Stimulated activated CD4-positive, alpha-beta T cell treated with anti-CD3 and anti-CD28 coated beads, Interleukin-1b, Interleukin-23, amount 100 ng/mL, for 48 hours (primary cell): ENCODE results near the gene SLC26A5.
A peak's percentile ranks its signal among the peaks of the same experiment; 100 is the strongest.

Experiments used
- DNase-seq: peaks from one replicate; pipeline ENCODE4 v3.0.0-alpha.2; 2020

Gene SLC26A5

DNA sequence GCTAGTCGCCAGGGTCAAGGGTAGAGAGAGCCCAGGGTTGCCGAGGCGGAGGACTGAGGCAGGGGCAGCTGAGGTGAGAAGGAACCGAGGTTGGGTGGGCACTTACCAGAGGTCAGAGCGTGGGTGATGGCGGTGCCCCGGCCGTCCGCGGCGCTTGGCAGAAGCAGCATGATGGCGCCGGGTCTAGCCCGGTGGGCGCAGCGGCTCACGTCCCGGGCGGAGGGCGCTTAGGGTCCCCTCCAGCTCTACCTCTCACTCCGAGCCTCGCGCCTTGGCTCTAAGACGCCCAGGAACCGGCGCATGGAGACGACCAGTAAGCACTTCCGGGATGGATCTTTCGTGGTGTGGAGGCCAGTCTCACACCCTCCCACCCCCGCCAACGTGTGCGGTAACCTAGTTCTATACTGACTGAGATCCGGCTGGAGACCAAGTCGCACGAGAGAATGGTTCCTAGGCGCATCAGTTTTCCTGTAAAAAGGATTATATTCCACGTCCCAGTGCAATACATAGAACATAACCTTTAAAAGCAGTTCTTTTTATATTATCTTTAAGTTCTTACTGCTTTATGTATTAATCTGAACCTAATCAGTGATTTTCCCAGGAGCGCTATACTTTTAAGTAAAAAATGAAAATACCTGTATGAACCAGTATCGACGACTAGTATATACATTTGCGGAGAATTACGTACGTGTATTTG, 101.4 kb downstream of the SLC26A5 start, which contains the start of gene DNAJC2:
Gene DNAJC2 (minus strand): TSS at position 315 of the 697 bp plus-strand sequence. CDS start 145 bp downstream, at position 170.
- peak; percentile 88 for DNase-seq

DNA sequence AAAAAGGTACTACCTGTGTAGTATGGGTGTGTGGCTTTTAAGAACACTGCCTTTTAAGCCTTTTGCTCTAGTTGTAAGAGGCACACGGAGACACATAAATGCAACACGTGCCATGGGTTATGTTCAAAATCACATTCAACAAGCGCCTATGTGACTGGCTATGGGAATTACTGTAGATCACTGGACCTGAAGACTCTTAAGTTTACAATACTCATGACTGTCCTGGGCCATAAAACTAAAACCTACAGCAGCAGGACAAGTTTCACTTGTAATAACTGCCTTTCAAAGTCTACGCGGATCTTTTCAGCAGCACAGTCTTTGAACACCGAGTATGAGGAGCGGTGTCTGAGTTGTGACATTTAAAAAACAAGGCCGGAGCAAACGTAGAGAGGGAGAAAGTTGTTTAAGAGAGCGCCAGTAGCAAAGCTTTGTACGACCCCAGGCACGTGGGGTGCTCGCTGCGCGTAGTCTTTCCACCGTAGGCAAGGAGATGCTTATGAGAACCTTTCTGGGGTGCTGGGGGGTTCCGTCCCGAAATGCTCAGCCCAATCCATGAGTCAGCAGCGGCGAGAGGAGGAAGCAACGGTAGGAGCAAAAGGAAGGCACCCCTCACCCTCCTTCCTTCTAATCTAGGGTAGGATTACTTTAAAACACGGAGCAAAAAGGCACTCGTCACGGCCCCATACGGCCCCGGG, 102.1 kb downstream of the SLC26A5 start:
- peak; percentile 30 for DNase-seq

DNA sequence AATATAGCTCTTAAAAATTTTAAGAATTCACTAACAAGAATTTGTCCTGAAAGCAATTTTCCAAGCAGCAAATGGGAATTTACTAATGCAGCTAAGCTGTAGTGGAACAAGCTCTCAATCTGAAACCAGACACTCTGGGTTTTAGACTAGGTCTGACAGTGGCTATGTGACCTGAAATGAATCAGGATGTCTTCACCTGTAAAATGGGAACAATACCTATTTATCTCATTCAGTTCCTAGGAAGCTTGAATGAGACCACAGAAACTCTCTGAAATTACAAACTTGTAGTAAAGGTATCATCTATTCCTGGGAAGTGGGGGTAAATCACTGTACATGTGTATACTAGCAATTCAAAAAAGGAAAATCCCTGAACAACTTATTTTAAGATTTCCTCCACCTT, 102.7 kb downstream of the SLC26A5 start:
- DNase-seq = no peak

DNA sequence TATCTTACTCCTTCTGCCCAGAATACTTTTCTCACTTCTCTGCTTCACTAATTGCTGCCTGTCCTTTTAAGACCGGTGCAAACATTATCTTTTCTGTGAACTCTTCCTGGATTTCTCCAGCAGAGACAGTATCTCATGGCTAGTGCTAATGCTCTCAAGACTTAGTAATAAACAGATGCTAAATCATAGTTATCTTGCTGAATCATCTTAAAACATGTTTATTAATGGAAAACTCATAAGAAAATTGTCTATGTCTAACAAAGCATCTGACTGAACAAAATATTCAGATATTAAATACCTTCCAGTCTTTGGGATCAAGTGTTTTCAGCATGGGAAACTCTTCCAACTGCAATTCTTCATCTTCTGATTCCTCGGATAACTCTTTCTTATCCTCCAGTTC, 104.5 kb downstream of the SLC26A5 start:
- DNase-seq = no peak

DNA sequence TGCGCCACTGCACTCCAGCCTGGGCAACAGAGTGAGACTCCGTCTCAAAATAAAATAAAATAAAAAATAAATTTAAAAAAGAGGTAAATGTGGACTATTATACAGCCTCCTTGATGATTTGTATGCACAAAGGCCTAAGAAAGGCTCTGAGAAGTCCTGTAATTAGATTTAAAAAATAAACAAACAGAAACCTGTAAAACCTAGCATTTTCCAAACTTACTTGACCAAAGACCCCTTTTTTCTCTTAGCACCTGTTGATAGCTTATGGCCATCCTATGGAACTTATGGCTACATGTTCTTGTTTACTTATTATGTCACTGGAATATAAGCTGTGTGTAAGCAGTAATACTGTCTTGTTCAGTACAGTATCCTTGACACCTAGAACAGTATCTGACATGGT, 107.1 kb downstream of the SLC26A5 start:
- DNase-seq = no peak

DNA sequence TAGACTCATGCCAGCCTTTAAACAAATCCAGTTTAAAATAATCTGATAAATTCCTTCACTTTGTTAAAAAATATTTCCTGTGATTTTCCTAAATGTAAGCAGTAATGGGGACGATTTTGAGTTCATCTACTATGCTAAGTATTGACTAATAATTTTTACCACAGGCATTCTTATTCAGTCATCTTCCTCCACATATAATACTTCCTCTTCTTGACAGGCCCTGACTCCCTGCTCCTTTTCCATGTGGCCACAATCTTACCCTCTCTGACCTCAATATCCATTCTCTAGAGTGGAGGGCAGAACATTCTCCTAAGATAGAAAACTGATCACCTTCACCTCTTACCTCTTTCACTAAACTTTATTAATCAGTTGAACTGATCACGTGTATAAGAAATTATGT, 109.2 kb downstream of the SLC26A5 start:
- no peak for DNase-seq

DNA sequence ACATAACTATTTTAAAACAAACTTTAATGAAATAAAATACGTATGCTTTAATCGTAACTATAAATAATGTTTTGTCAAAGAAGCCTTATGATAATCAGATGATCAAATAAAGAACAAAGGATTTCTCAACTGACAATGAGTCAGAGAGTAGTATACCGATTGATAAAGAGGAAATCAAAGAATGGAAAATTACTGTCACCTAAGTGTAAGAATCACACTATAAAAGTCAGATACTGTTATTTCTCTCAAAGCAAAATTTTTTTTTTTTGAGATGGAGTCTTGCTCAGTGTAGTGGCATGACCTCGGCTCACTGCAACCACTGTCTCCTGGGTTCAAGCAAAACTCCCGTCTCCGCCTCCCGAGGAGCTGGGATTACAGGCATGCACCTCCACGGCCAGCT, 120.3 kb downstream of the SLC26A5 start:
- no peak for DNase-seq
